Measurements from ENCODE around the gene PHKG1. TPM values are rescaled to one million over a fixed set of nuclear protein-coding genes. Genes with fewer than 3 reads are reported as not detected.

The PHKG1 gene
- total and polyA plus RNA-seq, 2 of the 8 experiments (the other 6 are each of a cell fraction or from before 2014, with no cell fraction given) = 0.03 to 0.61 TPM

GRCh38 chr7:56107954-56108258, 15.2 kb upstream of the PHKG1 start (continued):
- TF ChIP-seq CBX5 (IDR thresholded peaks at IDR 0.05; ENCODE audit: low read depth, low read length) (no peak), SP1 (IDR thresholded peaks at IDR 0.05; ENCODE audit: low read depth, low read length) (no peak), EZH2 (IDR thresholded peaks at IDR 0.05; ENCODE audit: low read depth, low read length, severe bottlenecking) (no peak), MAFK (IDR thresholded peaks at IDR 0.05; ENCODE audit: low read depth, low read length) (no peak)

Data from H1 (cell line).